ENCODE results near the gene JAKMIP1.
"Not testable (repeated sequence)": the region's sequence is repeated elsewhere in the genome, so short reads cannot be mapped to it uniquely, and the experiment has no call there.

Gene JAKMIP1

DNA sequence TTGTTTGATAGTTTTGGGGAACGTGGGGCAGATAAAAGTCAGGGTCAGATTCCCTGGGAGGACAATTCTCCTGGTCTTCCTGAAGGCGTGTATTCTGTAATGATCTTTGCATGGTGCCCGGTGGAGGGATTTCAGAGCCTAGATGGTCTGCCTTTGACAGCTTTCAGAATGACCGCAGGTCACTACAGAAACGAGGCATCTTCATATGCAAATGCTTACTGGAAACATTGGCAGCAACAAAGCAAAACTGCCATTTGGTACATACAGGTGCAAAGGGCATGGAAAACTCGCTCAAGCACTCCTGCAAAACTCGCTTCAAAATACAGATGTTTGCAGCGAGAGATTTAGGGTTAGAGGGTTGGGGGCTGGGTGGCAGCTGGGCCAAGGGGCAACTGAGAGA lies 190.9 kb downstream of the JAKMIP1 start:
- Histone ChIP-seq H3K9ac (ENCODE audit: low read length) (no peak overlapping the region), H3K27me3 (replicated peaks; ENCODE audit: control insufficient read depth, insufficient read depth, low read length) (peaks cover 35% of the 10 kb centered on the region), H3K4me3 (ENCODE audit: low read length) (no peak overlapping the region), H3K4me1 (ENCODE audit: control insufficient read depth, insufficient read depth, low read length) (no peaks in the 10 kb centered on the region), H3K36me3 (ENCODE audit: control insufficient read depth, insufficient read depth, low read length, severe bottlenecking) (no peaks in the 10 kb centered on the region), H3K9me3 (ENCODE audit: control insufficient read depth, low read length) (no peaks in the 10 kb centered on the region)
- DNase-seq (ENCODE audit: low read depth) = no peak

DNA sequence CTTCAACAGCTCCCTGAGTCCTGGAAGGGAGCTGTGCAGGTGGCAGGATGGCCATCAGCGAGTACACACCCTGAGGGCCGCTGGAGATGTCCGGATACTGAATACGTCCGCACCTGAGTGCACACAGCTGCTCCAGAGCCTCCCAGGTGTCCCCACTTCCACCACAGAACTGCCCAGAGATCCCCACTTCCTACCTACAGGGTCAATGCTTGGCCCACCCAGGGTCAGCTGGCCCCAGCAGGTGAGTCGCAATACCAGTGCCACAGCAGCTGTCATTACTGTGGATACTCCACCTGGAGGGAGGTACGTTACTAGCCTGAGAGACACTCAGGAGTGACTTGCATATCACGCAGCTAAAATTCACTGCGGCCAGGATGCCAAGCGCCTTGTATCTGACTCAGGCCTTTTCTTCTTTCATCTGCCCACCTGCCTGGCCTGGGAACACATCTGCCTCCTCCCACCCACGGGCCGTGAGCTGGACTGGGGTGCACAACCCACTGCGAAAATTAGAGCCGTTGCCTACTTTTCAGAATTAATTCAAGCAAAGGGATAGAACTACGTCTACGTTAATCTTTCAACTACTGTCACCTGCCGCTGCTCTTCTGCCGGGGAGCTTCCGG lies 191.5 kb downstream of the JAKMIP1 start:
- peaks cover 35% of the 10 kb centered on the region for H3K27me3 ChIP-seq (replicated peaks; ENCODE audit: control insufficient read depth, insufficient read depth, low read length)
- H3K4me3 ChIP-seq (ENCODE audit: low read length) = no peak overlapping the region
- H3K36me3 ChIP-seq (ENCODE audit: control insufficient read depth, insufficient read depth, low read length, severe bottlenecking) = no peaks in the 10 kb centered on the region
- no peak overlapping the region for H3K9ac ChIP-seq (ENCODE audit: low read length)
- H3K9me3 ChIP-seq (ENCODE audit: control insufficient read depth, low read length) = no peaks in the 10 kb centered on the region
- DNase-seq (ENCODE audit: low read depth) = no peak
- H3K4me1 ChIP-seq (ENCODE audit: control insufficient read depth, insufficient read depth, low read length) = no peaks in the 10 kb centered on the region

DNA sequence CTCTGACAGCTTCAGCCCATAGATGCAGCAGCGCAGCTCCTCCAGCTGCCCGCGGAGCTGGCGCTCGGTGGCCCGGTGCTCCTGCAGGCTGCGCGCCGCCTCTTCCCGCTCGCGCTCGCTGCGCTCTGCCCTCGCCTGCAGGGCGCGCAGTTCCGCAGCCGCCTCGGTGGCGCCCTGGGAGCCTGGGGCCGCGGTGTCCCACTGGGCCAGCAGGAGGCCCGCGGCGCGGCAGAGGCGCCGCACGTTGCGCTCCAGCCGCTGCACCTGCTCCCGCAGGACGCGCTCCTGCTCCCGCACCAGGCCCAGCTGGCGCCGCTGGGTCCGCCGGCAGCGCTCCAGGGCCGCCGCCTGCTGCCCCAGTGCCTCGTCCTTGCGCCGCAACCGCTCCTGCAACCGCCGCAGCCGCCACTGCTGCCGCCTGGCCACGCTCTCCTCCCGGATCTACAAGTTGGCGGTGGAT lies 192.2 kb downstream of the JAKMIP1 start:
- Histone ChIP-seq H3K4me1 (ENCODE audit: control insufficient read depth, insufficient read depth, low read length) (no peaks in the 10 kb centered on the region), H3K9ac (ENCODE audit: low read length) (no peak overlapping the region), H3K4me3 (ENCODE audit: low read length) (no peak overlapping the region), H3K27me3 (replicated peaks; ENCODE audit: control insufficient read depth, insufficient read depth, low read length) (peaks cover 35% of the 10 kb centered on the region), H3K36me3 (ENCODE audit: control insufficient read depth, insufficient read depth, low read length, severe bottlenecking) (no peaks in the 10 kb centered on the region), H3K9me3 (ENCODE audit: control insufficient read depth, low read length) (no peaks in the 10 kb centered on the region)
- no peak for DNase-seq (ENCODE audit: low read depth)

DNA sequence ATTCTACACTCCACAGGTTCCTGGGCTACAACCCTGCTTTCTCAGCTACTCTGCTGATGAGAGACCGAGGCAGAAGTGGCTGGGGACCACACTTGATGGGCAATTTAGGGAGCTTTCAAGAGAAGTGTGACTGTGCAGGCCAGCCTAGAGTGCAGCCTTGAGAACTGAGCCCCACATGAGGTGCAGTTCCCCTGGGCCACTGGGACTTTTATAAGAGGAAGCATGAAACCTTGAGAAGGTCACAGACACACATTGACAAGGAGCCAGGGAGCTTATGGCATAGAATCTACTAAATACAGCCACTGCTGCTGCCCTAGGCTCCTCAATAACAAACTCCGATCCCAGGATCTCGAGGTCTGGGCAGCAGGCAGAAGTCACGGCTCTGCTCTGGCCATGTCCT lies 195.2 kb downstream of the JAKMIP1 start:
- Histone ChIP-seq H3K36me3 (ENCODE audit: control insufficient read depth, insufficient read depth, low read length, severe bottlenecking) (no peaks in the 10 kb centered on the region), H3K9me3 (ENCODE audit: control insufficient read depth, low read length) (no peaks in the 10 kb centered on the region), H3K4me3 (ENCODE audit: low read length) (no peak overlapping the region), H3K4me1 (ENCODE audit: control insufficient read depth, insufficient read depth, low read length) (no peaks in the 10 kb centered on the region), H3K27me3 (replicated peaks; ENCODE audit: control insufficient read depth, insufficient read depth, low read length) (peaks cover 32% of the 10 kb centered on the region), H3K9ac (ENCODE audit: low read length) (no peak overlapping the region)
- DNase-seq (ENCODE audit: low read depth) = no peak

DNA sequence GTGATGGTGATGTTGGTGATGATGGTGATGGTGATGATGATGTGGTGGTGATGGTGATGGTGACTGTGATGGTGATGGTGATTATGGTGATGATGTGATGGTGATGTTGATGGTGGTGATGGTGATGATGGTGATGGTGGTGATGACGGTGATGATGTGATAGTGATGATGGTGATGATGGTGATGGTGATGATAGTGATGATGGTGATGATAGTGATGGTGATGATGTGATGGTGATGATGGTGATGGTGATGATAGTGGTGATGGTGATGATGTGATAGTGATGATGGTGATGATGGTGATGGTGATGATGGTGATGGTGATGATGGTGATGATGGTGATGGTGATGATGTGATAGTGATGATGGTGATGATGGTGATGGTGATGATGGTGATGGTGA lies 196.9 kb downstream of the JAKMIP1 start:
- H3K36me3 ChIP-seq (ENCODE audit: control insufficient read depth, insufficient read depth, low read length, severe bottlenecking); DNase-seq (ENCODE audit: low read depth); H3K9me3 ChIP-seq (ENCODE audit: control insufficient read depth, low read length); H3K9ac ChIP-seq (ENCODE audit: low read length); H3K4me1 ChIP-seq (ENCODE audit: control insufficient read depth, insufficient read depth, low read length); H3K4me3 ChIP-seq (ENCODE audit: low read length): not testable (repeated sequence)
- peaks cover 39% of the 10 kb centered on the region for H3K27me3 ChIP-seq (replicated peaks; ENCODE audit: control insufficient read depth, insufficient read depth, low read length)

DNA sequence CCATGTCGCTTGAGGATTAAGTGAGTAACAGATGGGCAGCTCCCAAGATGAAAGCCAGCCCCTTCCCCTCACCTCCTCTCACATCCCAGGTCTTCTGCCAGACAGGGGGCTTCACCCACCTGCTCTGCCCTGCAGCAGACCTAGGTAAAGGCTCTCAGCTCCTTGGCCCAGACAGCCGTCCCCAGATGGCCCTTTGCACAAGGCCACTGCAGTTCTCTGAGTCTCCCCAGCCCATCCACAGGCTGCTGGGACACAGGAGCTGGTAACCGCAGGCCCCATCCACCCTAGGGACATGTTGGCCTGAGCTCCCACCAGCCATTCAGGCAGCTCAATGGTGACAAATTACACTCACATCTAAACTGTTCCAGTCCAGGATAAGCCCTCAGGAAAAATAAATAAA lies 197.4 kb downstream of the JAKMIP1 start:
- Histone ChIP-seq H3K9ac (ENCODE audit: low read length) (no peak overlapping the region), H3K36me3 (ENCODE audit: control insufficient read depth, insufficient read depth, low read length, severe bottlenecking) (no peaks in the 10 kb centered on the region), H3K4me1 (ENCODE audit: control insufficient read depth, insufficient read depth, low read length) (no peaks in the 10 kb centered on the region), H3K27me3 (replicated peaks; ENCODE audit: control insufficient read depth, insufficient read depth, low read length) (peaks cover 40% of the 10 kb centered on the region), H3K4me3 (ENCODE audit: low read length) (no peak overlapping the region), H3K9me3 (ENCODE audit: control insufficient read depth, low read length) (no peaks in the 10 kb centered on the region)
- no peak for DNase-seq (ENCODE audit: low read depth)

DNA sequence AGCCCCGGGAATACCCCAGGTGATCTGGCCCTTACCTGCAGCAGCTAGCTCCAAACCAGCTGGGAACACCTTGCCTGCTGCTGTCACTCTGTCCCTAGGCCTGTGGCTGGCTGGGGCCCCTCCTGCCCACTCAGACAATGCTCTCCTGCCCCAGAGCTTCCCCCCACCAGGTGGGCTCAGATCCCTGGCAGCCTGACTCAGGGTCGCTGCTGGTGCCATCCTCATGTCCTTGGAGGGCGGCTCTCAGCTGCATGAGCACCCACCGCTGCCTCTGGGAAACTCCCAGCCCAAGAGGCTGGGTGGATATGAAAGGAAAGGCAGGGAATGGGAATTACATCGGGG lies 197.9 kb downstream of the JAKMIP1 start:
- Histone ChIP-seq H3K9me3 (ENCODE audit: control insufficient read depth, low read length) (no peaks in the 10 kb centered on the region), H3K36me3 (ENCODE audit: control insufficient read depth, insufficient read depth, low read length, severe bottlenecking) (no peaks in the 10 kb centered on the region), H3K4me3 (ENCODE audit: low read length) (no peak overlapping the region), H3K9ac (ENCODE audit: low read length) (no peak overlapping the region), H3K27me3 (replicated peaks; ENCODE audit: control insufficient read depth, insufficient read depth, low read length) (peaks cover 40% of the 10 kb centered on the region), H3K4me1 (ENCODE audit: control insufficient read depth, insufficient read depth, low read length) (no peaks in the 10 kb centered on the region)
- no peak for DNase-seq (ENCODE audit: low read depth)

DNA sequence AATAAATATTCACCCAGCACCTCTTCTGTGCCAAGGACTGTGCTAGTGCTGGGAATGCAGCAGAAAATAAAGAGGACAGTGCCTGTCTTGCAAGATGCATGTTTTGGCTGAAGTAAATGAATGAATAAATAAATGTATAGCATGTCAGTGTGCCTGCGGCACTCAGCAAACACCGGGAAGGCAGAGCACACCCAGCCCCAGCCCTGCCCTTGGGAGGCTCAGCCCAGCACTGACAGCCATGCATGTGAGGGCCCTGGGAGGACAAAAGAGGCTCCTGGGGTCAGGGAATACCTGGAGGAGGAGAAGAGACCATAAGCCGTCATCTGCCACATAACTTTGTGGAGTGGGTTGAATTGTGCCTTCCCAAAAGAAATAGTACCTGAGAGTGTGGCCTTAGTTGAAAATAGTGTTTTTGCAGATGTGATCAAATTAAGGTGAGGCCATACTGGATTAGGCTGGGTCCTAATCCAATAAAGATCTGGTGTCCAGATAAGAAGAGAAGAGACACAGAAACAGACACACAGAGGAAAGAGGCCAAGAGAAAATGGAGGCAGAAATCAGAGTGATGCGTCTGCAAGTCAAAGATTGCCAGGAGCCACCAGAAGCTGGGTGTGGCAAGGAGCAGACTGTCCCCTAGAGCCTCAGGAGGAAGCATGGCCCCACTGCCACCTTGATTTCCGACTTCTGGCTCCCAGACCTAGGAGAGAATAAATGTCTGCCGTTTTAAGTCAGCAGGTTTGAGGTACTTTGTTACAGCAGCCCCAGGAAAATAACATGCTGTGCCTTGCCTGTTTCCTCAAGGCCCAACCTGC lies 198.5 kb downstream of the JAKMIP1 start:
- H3K36me3 ChIP-seq (ENCODE audit: control insufficient read depth, insufficient read depth, low read length, severe bottlenecking) = no peaks in the 10 kb centered on the region
- no peaks in the 10 kb centered on the region for H3K9me3 ChIP-seq (ENCODE audit: control insufficient read depth, low read length)
- no peaks in the 10 kb centered on the region for H3K4me1 ChIP-seq (ENCODE audit: control insufficient read depth, insufficient read depth, low read length)
- H3K27me3 ChIP-seq (replicated peaks; ENCODE audit: control insufficient read depth, insufficient read depth, low read length) = peaks cover 36% of the 10 kb centered on the region
- no peak overlapping the region for H3K9ac ChIP-seq (ENCODE audit: low read length)
- H3K4me3 ChIP-seq (ENCODE audit: low read length) = no peak overlapping the region
- DNase-seq (ENCODE audit: low read depth) = no peak

DNA sequence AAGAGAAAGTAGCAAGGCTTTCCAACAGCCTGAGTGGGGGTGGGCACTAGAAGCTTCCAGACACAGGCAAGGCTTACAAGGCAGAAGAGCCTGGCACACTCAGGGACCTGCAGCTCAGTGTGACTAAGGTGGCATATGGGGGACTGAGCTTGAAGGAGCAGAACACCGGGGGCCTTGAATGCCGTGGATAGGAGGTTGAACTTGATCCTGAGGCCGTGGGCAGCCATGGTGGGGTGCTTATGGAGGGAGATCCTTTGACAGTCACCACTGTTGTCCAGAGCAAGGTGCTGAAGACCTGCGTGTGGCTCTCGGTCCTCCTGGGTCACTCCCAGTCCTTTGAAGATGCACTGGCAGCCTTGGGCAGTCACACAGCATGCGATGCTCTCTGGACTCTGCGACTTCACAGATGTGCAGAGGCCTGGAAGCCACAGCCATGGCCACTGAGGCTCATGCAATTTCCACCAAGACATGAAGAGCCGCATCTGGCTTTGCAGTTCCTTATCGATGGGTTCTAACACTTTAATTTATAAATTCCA lies 200.5 kb downstream of the JAKMIP1 start:
- no peak for DNase-seq (ENCODE audit: low read depth)
- Histone ChIP-seq H3K4me1 (ENCODE audit: control insufficient read depth, insufficient read depth, low read length) (no peaks in the 10 kb centered on the region), H3K9ac (ENCODE audit: low read length) (no peak overlapping the region), H3K4me3 (ENCODE audit: low read length) (no peak overlapping the region), H3K36me3 (ENCODE audit: control insufficient read depth, insufficient read depth, low read length, severe bottlenecking) (no peaks in the 10 kb centered on the region), H3K9me3 (ENCODE audit: control insufficient read depth, low read length) (no peaks in the 10 kb centered on the region), H3K27me3 (replicated peaks; ENCODE audit: control insufficient read depth, insufficient read depth, low read length) (peaks cover 39% of the 10 kb centered on the region)

DNA sequence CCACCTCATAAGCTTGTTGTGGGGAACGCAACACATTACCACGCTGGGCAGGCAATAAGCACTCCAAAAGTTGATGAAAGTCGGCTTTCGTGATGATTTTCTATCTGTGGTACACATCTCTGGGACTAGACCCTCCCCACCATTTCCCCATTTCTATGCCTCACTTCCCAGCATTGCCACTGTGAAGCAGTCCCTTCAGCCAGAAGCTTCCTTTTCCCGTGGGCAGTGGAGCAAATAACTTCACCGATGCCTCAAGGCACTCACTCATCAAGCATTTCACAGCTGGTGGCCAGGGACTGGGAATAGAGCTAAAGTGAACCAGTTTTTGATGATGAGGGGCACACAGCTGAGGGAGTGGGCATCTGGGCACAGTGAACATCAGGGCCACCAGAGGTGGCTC lies 201.0 kb downstream of the JAKMIP1 start:
- Histone ChIP-seq H3K9me3 (ENCODE audit: control insufficient read depth, low read length) (no peaks in the 10 kb centered on the region), H3K4me1 (ENCODE audit: control insufficient read depth, insufficient read depth, low read length) (no peaks in the 10 kb centered on the region), H3K27me3 (replicated peaks; ENCODE audit: control insufficient read depth, insufficient read depth, low read length) (peaks cover 43% of the 10 kb centered on the region), H3K36me3 (ENCODE audit: control insufficient read depth, insufficient read depth, low read length, severe bottlenecking) (no peaks in the 10 kb centered on the region), H3K4me3 (ENCODE audit: low read length) (no peak overlapping the region), H3K9ac (ENCODE audit: low read length) (no peak overlapping the region)
- DNase-seq (ENCODE audit: low read depth) = no peak

DNA sequence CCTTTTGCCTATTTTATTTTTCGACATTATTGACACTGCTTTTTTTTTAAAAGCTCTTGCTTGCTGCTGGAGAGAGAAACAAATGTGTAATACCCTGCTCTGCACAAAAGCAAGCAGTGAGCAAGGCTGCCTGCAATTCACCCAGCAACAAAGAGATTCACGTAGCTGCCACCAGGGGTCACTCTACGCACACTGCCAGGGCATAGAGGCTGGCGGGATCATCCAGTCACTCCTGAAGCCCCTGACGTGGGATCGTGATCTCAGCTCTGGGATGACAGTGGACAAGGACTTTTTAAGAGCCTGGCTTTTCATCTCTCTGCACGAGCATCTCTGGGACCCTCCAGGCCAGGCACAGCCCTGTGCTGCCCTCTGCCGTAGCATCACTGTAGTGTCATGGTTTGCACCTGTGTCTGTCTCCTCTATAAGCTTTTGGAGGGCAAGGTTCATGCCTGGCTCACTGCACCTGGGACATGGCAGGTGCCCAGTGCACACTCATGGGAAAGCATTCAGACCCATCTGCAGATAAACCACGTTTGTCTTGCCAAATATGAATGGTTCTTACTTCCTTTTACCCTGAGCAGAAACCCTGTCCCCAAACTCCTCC lies 201.9 kb downstream of the JAKMIP1 start:
- no peak overlapping the region for H3K9ac ChIP-seq (ENCODE audit: low read length)
- H3K4me3 ChIP-seq (ENCODE audit: low read length) = no peak overlapping the region
- no peaks in the 10 kb centered on the region for H3K9me3 ChIP-seq (ENCODE audit: control insufficient read depth, low read length)
- DNase-seq (ENCODE audit: low read depth) = peak; percentile 79
- H3K36me3 ChIP-seq (ENCODE audit: control insufficient read depth, insufficient read depth, low read length, severe bottlenecking) = no peaks in the 10 kb centered on the region
- H3K27me3 ChIP-seq (replicated peaks; ENCODE audit: control insufficient read depth, insufficient read depth, low read length) = peaks cover 43% of the 10 kb centered on the region
- H3K4me1 ChIP-seq (ENCODE audit: control insufficient read depth, insufficient read depth, low read length) = no peaks in the 10 kb centered on the region
